SH-SY5Y (cell line): ENCODE results near the gene UPB1.

ENCODE experiments used
- GATA2 ChIP-seq: IDR thresholded peaks from 2 replicates; pipeline ENCODE4 v1.6.1; 2011; ENCODE audit warnings: mild to moderate bottlenecking, low read depth, low read length
- GATA3 ChIP-seq: IDR thresholded peaks from 2 replicates; pipeline ENCODE4 v1.6.1; 2011; ENCODE audit warnings: low read depth, mild to moderate bottlenecking, low read length, moderate library complexity

DNA sequence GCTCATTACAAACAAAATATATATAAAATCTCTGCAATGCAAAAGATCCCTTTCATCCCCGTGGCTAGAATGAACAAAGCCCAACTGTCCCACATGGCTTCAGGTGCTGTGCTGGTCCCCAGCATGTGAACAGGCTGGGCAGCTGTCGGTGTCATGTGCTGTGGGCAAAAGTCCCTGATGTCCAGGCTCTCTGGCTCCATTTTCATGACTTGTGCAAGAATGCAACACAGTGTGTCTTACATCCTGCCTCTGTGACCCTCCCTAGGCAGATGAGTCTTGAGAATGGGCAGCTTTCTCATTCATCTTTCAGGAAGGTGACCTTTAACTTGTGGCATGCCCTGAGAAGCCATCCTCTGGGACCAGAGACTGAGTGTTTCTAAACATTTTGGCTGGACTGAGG, 45.3 kb downstream of the UPB1 start:
- TF ChIP-seq GATA3 = no peak
- no peak for TF ChIP-seq GATA2
